Measurements from ENCODE around the gene HMX1. TPM values are rescaled to one million over a fixed set of nuclear protein-coding genes. Genes with fewer than 3 reads are reported as not detected.

The HMX1 gene
- total RNA-seq, 1 donor from 2014 or later, result not detected

DNA sequence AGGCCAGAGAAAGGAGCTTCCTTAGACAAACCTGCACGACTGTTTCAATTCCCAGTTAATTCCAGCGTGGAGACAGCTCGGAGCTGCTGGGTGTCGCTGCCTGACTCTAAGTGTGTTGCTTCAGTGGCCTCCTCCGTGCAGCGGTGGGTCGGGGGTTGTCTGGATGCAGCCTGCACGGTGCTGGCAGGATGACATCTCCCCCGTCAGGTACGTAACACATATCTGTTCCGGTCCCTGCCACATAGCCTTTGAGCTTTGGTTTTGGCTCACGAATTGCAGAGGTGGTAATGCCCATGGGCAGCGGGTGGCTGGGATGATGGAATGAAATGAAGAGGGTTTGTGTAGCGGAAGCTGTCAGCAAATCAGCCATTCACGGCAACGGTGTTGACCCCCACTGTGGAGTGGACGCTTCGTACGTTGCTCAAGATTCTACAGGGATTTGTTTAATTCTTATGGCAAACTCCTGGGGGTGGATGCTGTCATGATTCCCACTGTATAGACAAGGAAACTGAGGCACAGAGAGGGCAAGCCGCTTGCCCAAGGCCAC, 33.7 kb upstream of the HMX1 start:
- Mint-ChIP-seq H3K36me3 (ENCODE audit: low read depth) (no peaks in the 10 kb centered on the region), H3K4me1 (no peaks in the 10 kb centered on the region), H3K9me3 (peaks cover 3% of the 10 kb centered on the region), H3K27me3 (no peaks in the 10 kb centered on the region), H3K4me3 (no peak overlapping the region), H3K27ac (no peak overlapping the region)
- DNase-seq, result no peak
- intact Hi-C loops (cut with micrococcal nuclease), result no loop called here

DNA sequence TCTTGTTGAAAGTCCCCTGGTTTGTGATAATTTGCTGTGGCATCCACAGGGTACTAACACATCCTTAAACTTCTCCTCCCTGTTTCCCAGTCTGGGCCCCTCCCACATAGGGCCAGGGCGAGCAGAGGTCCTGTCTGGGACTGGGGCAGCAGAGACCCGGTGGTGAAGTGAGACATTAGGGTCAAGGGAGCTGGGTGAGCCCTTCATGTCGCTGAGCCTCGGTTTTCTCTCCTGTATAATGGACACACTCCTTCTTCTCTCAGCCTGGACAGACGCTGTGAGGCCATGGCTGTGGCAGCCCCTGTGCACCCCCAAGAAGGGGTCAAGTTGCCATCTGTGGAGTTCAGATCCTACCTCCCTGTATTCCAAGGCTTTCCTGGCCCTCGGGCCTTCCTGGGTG, 33.0 kb upstream of the HMX1 start:
- Mint-ChIP-seq H3K9me3 (peaks cover 3% of the 10 kb centered on the region), H3K27ac (no peak overlapping the region), H3K4me3 (no peak overlapping the region), H3K36me3 (ENCODE audit: low read depth) (no peaks in the 10 kb centered on the region), H3K4me1 (no peaks in the 10 kb centered on the region), H3K27me3 (no peaks in the 10 kb centered on the region)
- no peak for DNase-seq
- intact Hi-C loops (cut with micrococcal nuclease), result no loop called here

DNA sequence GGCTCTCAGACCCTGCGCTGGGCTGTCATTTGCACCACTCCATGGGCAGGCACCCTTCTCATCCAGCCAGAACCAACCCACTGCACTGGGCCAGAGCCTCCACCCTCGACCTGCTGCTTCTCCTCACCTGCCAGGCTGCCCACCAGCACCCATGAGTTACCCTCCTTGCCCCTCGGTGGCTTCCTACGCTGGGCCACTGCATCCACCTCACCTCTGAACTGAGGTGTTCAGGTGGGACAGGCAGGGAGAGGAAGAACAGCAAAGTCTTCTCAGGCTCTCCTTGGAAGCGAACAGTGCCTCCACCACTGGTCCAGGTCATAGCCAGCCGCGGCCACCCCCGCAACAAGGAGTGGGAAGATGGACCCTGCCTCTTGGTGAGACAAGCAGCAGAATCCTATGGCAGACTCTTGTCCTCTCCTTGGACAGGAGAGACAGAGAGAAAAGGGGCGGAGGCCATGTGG, 32.4 kb upstream of the HMX1 start:
- H3K27ac Mint-ChIP-seq, result no peak overlapping the region

DNA sequence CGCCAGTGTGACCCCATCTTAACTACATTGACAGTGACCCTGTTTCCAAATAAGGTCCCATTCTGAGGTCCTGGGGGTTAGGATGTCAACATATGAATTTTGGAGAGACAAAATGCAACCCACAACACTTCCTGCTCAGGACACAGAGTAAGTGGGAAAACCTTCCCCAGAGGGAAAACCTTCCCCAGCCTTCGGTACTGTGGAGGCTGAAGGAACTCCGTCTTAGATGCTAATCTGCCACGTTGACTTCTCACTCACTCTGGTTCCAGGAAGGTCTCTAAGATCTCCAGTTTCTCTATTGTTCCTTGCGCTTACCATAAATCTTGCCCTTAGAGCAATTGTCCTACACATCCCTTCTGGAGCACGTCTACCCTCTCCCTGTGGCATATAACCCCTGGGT, 29.7 kb upstream of the HMX1 start:
- intact Hi-C loops (cut with micrococcal nuclease), result no loop called here
- H3K9me3 Mint-ChIP-seq, result peaks cover 7% of the 10 kb centered on the region
- no peak overlapping the region for H3K27ac Mint-ChIP-seq
- peaks cover 2% of the 10 kb centered on the region for H3K27me3 Mint-ChIP-seq
- no peak overlapping the region for H3K4me3 Mint-ChIP-seq
- no peak for DNase-seq
- no peaks in the 10 kb centered on the region for H3K4me1 Mint-ChIP-seq
- no peaks in the 10 kb centered on the region for H3K36me3 Mint-ChIP-seq (ENCODE audit: low read depth)

More for the DNA sequence above, 32.4 kb upstream of the HMX1 start:
- Mint-ChIP-seq H3K9me3 (peaks cover 3% of the 10 kb centered on the region), H3K4me3 (no peak overlapping the region), H3K4me1 (no peaks in the 10 kb centered on the region), H3K36me3 (ENCODE audit: low read depth) (no peaks in the 10 kb centered on the region), H3K27me3 (no peaks in the 10 kb centered on the region)
- DNase-seq, result no peak
- intact Hi-C loops (cut with micrococcal nuclease), result no loop called here

DNA sequence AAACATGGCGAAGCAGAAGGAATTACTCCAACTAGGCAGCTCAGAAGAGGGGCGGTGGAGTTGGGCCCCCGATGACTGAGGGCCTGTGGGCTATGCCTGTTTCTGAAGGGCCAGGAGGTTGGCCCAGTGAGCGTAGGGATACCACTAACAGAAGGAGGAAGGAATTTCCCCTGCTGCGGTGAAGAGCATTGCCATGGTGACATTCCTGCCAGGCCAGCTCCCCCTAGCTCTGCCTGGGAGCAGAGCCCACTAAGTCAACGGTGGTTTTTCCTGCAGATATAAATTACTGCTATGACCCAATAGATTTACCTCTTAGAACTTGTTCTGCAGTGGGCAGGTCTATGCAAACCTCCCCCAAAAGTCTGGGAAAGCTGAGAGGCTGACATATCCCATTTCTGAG, 28.9 kb upstream of the HMX1 start:
- Mint-ChIP-seq H3K27me3 (peaks cover 2% of the 10 kb centered on the region), H3K4me3 (no peak overlapping the region), H3K36me3 (ENCODE audit: low read depth) (no peaks in the 10 kb centered on the region), H3K9me3 (peaks cover 7% of the 10 kb centered on the region), H3K27ac (no peak overlapping the region), H3K4me1 (no peaks in the 10 kb centered on the region)
- no peak for DNase-seq
- intact Hi-C loops (cut with micrococcal nuclease), result no loop called here

DNA sequence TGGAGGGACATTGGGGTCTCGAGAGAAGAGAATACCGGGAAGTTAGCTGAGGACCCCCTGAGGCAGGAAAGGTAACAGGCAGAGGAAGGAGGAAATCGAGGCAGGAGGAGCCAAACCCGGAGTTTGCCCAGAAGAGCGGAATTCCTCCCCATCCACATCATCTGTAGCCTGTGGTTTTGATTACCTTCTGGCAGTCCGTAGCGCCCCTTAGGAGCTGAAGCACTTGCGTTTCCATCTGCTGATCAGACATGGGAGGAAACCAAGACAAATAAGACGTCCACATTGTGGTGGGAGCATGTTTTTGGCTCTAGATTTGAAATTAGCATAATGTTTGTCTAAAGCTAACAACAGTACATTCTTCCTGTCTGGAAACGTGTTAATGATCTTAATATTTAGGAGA, 26.8 kb upstream of the HMX1 start:
- Mint-ChIP-seq H3K4me3 (no peak overlapping the region), H3K9me3 (peaks cover 7% of the 10 kb centered on the region), H3K27ac (no peak overlapping the region), H3K4me1 (no peaks in the 10 kb centered on the region), H3K27me3 (peaks cover 11% of the 10 kb centered on the region), H3K36me3 (ENCODE audit: low read depth) (no peaks in the 10 kb centered on the region)
- no peak for DNase-seq
- intact Hi-C loops (cut with micrococcal nuclease), result no loop called here

DNA sequence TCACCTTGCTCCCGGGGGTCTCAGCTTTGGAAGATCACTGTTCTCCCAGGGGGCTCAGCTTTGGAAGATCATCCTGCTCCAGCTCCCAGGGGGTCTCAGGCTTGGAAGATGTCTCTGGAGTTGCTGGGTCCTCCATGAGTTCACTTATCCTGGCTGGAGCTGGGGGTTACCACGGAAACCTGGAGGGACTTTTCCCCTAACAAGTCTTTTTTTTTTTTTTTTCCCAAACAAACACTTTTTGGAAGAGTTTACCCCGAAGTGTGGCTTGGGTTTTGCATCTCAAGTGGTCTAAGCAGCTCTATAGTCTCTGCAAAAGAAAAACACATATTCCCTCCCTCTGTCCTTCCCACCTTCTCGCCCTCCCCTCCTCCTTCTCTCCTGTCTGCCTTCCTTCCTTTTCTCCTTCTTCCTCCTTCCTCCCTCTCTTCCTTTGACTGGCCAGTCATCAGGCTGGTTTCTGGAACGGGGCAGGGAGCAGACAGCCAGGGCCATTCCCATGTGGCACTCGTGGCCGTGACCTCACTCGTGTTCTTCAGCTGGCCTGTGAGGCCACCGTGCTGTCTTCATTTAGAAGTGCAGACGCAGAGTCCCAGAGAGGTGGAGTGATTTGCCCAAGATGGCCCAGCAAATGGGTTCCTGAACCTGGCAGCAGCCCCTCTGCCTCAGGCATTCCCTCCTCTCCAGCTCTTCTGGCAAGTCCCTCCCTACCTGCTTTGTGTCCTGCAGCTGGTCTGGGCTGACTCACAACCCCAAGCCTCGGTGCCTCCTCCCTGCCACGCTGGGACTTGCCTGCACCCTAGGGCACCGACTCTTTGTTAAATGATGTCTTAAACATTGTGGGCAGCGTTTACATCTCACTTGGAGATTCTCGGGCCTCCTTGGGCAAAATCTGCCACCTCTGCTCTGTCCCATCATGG, 25.9 kb upstream of the HMX1 start:
- intact Hi-C loops (cut with micrococcal nuclease), result no loop called here
- H3K4me1 Mint-ChIP-seq, result no peaks in the 10 kb centered on the region
- peaks cover 7% of the 10 kb centered on the region for H3K9me3 Mint-ChIP-seq
- no peak overlapping the region for H3K4me3 Mint-ChIP-seq
- no peak for DNase-seq
- no peak overlapping the region for H3K27ac Mint-ChIP-seq
- no peaks in the 10 kb centered on the region for H3K36me3 Mint-ChIP-seq (ENCODE audit: low read depth)
- H3K27me3 Mint-ChIP-seq, result peaks cover 14% of the 10 kb centered on the region

DNA sequence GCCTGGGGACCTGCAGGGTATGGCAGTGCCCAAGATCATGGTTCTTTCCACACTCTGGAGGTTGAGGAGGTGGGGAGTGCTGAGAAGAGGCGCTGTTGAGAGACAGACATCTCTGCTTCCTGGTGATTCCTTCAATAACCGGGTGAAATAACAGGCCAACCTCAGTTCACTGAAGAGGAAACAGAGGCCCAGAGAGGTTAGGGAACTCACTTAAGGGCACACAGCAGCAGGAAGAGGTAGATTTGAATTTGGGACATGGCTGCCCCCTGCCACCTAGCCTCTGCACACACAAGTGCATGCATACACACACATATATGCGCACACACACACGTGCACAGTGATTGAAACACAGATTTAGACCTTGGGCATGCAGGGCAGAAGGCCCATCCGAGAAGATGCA, 24.9 kb upstream of the HMX1 start:
- no peak overlapping the region for H3K4me3 Mint-ChIP-seq
- no peaks in the 10 kb centered on the region for H3K4me1 Mint-ChIP-seq
- intact Hi-C loops (cut with micrococcal nuclease), result no loop called here
- no peak overlapping the region for H3K27ac Mint-ChIP-seq
- DNase-seq, result no peak
- H3K9me3 Mint-ChIP-seq, result peaks cover 4% of the 10 kb centered on the region
- H3K36me3 Mint-ChIP-seq (ENCODE audit: low read depth), result no peaks in the 10 kb centered on the region
- H3K27me3 Mint-ChIP-seq, result peaks cover 17% of the 10 kb centered on the region

DNA sequence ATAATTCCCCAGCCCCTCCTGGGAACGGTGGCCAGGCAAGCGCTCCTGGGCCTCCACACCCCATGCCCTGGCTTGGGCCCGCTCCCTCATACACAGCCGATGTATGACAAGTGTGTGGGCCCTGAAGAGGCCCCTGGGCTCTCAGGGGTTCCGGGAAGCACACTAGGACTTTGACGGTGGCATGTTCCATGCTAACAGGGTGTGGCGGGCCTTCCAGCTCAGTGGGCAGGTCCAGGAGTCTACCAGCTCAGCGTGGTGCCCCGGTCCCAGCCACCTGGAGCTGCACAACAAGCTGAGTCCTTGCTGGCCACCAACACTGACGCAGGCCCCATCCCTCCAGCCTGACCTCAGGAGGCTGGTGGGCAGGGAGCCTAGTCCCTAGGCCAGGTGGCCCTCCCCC, 24.4 kb upstream of the HMX1 start:
- intact Hi-C loops (cut with micrococcal nuclease), result no loop called here
- peaks cover 4% of the 10 kb centered on the region for H3K9me3 Mint-ChIP-seq
- no peaks in the 10 kb centered on the region for H3K4me1 Mint-ChIP-seq
- H3K27ac Mint-ChIP-seq, result no peak overlapping the region
- H3K27me3 Mint-ChIP-seq, result peaks cover 21% of the 10 kb centered on the region
- H3K4me3 Mint-ChIP-seq, result no peak overlapping the region
- no peaks in the 10 kb centered on the region for H3K36me3 Mint-ChIP-seq (ENCODE audit: low read depth)
- no peak for DNase-seq

DNA sequence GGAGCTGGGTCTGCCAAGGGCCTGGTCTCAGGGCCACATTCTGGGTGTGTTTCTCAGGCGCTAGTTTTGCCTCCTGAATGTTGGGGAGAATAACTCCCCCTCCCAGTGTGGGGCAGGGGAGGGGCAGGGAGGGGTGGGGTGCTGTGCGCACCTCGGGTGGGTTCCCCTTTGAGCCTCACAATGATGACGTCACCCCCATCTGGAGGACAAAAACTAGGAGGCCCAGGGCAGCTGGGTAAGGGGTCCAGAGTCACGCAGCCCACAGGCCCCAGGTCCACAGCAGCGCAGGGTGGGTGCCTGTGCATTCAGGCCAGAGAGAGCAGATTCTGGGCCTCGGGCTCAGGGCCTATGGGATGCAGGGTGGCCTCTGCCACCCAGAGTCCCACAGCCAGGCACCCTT, 23.7 kb upstream of the HMX1 start:
- intact Hi-C loops (cut with micrococcal nuclease), result no loop called here
- no peak overlapping the region for H3K4me3 Mint-ChIP-seq
- H3K27me3 Mint-ChIP-seq, result peaks cover 25% of the 10 kb centered on the region
- H3K27ac Mint-ChIP-seq, result no peak overlapping the region
- no peak for DNase-seq
- no peaks in the 10 kb centered on the region for H3K4me1 Mint-ChIP-seq
- peaks cover 4% of the 10 kb centered on the region for H3K9me3 Mint-ChIP-seq
- H3K36me3 Mint-ChIP-seq (ENCODE audit: low read depth), result no peaks in the 10 kb centered on the region

DNA sequence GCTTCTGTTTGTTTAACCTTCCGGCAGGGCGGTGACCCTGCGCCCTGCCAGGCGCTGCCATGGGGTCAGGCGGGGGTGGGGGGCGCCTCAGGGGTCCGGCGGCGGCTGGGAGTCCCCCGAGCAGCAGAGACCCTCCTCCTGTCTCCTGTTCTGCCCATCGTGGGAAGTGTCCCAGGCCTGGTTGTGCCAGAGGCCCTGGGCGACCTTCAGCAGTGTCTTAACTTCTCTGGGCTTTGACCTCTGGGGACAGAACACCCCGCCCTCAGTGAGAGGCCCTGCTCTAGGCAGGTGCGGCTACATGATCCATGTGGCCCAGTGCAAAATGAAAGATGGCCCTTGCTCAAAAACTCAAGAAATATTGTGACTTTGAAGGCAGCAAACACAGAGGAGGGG, 22.8 kb upstream of the HMX1 start:
- H3K36me3 Mint-ChIP-seq (ENCODE audit: low read depth), result no peaks in the 10 kb centered on the region
- no peak overlapping the region for H3K27ac Mint-ChIP-seq
- H3K9me3 Mint-ChIP-seq, result peaks cover 4% of the 10 kb centered on the region
- no peaks in the 10 kb centered on the region for H3K4me1 Mint-ChIP-seq
- peaks cover 29% of the 10 kb centered on the region for H3K27me3 Mint-ChIP-seq
- intact Hi-C loops (cut with micrococcal nuclease), result no loop called here
- H3K4me3 Mint-ChIP-seq, result no peak overlapping the region
- DNase-seq, result no peak

DNA sequence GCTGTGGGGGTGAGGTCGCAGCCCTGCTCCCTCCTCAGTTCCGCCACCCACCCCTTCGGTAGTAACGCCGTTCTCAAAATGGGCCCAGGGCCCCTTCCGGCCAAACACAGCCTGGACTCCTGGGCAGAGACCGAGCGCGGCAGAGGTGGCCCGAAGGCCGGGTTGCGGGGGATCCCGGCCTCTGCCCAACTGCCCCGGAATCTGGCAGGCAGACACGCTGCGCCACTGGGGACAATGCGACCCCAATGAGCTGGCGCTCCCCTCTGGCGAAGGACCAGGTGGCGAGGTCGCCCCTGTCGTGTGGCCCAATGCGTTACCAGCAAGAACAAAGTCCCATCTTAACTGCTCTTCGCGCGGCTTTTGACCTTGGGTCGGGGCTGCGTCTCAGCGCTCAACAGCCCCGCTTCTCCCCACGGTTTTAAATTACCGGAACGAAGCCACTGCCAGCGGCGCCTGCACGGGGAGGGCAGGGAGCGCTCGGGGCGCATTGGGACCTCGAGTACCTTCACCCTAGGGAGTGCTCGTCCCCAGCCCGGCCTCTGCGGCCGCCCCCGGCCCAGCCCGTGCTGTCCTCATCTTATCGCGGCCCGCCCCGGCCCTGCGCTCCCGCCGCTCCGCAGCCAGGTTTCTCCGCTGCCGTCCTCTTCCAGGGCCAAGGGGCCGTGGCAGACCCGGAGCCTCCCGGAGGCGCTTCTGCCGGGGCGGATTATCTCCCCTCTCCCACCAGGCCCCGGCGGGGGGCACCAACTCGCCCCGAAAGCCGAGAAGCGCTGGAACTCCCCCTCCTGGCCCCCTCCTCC, 22.2 kb upstream of the HMX1 start:
- intact Hi-C loops (cut with micrococcal nuclease), result no loop called here
- Mint-ChIP-seq H3K4me3 (no peak overlapping the region), H3K27ac (no peak overlapping the region), H3K27me3 (peaks cover 33% of the 10 kb centered on the region), H3K4me1 (no peaks in the 10 kb centered on the region), H3K9me3 (peaks cover 4% of the 10 kb centered on the region), H3K36me3 (ENCODE audit: low read depth) (no peaks in the 10 kb centered on the region)
- no peak for DNase-seq

DNA sequence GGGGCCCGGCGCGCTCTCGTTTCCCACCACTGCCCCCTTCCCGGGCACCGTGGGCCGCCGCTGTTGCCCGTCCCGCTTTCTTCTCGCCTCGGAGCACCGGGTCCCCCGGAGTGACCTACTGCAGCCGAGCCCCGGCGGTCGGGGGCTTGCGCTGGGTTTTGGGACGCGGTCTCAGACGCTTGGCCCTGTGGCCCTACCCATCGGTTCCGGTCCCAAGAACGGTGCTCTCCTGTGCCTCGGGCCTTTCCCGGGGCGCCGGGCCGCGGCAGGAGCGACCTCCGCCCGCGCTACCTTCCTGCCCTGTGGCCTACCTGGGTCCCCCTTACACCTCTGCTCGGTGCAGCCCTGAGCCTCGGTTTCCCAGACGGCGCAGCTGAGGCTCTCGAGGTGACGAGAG, 21.6 kb upstream of the HMX1 start:
- H3K4me1 Mint-ChIP-seq, result no peaks in the 10 kb centered on the region
- H3K4me3 Mint-ChIP-seq, result no peak overlapping the region
- no peaks in the 10 kb centered on the region for H3K36me3 Mint-ChIP-seq (ENCODE audit: low read depth)
- peaks cover 3% of the 10 kb centered on the region for H3K9me3 Mint-ChIP-seq
- intact Hi-C loops (cut with micrococcal nuclease), result no loop called here
- no peak for DNase-seq
- peaks cover 36% of the 10 kb centered on the region for H3K27me3 Mint-ChIP-seq
- H3K27ac Mint-ChIP-seq, result no peak overlapping the region

DNA sequence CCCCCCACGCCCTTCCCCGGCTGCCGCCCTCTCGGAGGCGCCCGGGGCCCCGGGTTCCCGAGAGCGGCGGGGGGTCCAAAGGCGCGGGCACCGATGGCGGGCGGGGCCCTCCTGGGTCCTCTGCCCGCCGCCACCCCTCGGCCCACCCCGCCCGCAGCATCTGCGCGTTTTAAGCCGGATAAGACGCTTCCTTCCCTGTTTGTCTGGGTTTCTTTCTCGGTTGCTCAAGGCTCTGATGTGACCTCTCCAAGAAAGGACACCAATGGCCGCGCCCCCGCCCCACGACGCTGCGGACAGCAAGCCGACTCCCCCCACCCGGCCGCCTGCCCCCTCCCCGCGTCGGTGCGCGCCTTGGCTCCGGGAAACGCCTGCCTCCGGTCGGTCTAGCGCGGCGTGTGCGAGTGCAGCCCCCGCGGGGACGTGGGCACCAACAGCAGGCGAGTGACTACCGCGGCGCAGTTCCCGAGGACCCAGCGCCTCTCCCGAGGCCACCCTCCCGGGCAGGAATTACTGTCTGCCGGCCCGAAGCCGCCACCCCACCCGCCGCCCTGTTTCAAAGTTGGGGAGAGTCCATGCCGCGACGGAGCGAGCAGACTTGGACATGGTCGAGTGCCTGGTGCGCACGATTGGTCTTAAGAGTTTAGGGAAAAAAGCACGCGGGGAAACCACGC, 21.1 kb upstream of the HMX1 start:
- Mint-ChIP-seq H3K27ac (no peak overlapping the region), H3K36me3 (ENCODE audit: low read depth) (no peaks in the 10 kb centered on the region), H3K4me3 (no peak overlapping the region), H3K9me3 (no peaks in the 10 kb centered on the region), H3K4me1 (no peaks in the 10 kb centered on the region), H3K27me3 (peaks cover 38% of the 10 kb centered on the region)
- DNase-seq, result no peak
- intact Hi-C loops (cut with micrococcal nuclease), result no loop called here

All from activated CD4-positive, alpha-beta T cell treated with anti-CD3 and anti-CD28 coated beads, Interleukin-2, amount 10 ng/mL, durations not matched to agents 24 days and 14 days (primary cell).